Renal cortex interstitium (tissue), 11 donors: ENCODE measurements around the gene JPH4. TPM values are rescaled to one million over a fixed set of nuclear protein-coding genes. Genes with fewer than 3 reads are reported as not detected.
"Not testable (repeated sequence)": the region's sequence is repeated elsewhere in the genome, so short reads cannot be mapped to it uniquely, and the experiment has no call there.

ENCODE experiments used
- DNase-seq, 11 donors: peaks; one replicate each; pipeline ENCODE4 v3.0.0-alpha.2; 2013; ENCODE audit warnings: low read depth in 9 of 11, low spot score in 4 of 11; ENCODE audit errors: extremely low read depth in 1 of 11
- polyA plus RNA-seq, 3 donors: library from polyadenylated mRNA; unstranded; fragments of 120-200 nt; gene quantifications; one replicate each; pipeline ENCODE4 v1.2.1, GENCODE V29; 2013; ENCODE audit not compliant: insufficient read length in 3 of 3

JPH4 gene
- polyA plus RNA-seq, 3 donors = 10.7 to 14.1 (median 11.6) TPM

GRCh38 chr14:23612354-23612732 lies 33.8 kb upstream of the JPH4 start:
- DNase-seq = no peak

- DNase-seq = no peak
Observed at GRCh38 chr14:23610815-23611289, 32.3 kb upstream of the JPH4 start.

GRCh38 chr14:23610090-23610814 lies 31.7 kb upstream of the JPH4 start:
- DNase-seq = no peak

- DNase-seq = not testable (repeated sequence)
Observed at GRCh38 chr14:23609411-23610089, 31.0 kb upstream of the JPH4 start.

GRCh38 chr14:23609001-23609400 lies 30.4 kb upstream of the JPH4 start:
- DNase-seq = no peak

GRCh38 chr14:23608454-23608853 lies 29.9 kb upstream of the JPH4 start:
- no peak for DNase-seq

- DNase-seq = no peak
Observed at GRCh38 chr14:23605931-23606585, 27.5 kb upstream of the JPH4 start.

- no peak for DNase-seq
Observed at GRCh38 chr14:23604675-23605170, 26.1 kb upstream of the JPH4 start.

- DNase-seq = no peak
Observed at GRCh38 chr14:23604148-23604547, 25.6 kb upstream of the JPH4 start.

- DNase-seq = no peak
Observed at GRCh38 chr14:23603103-23603502, 24.5 kb upstream of the JPH4 start.

GRCh38 chr14:23602181-23603095 lies 23.8 kb upstream of the JPH4 start:
- DNase-seq = no peak

GRCh38 chr14:23601845-23602180 lies 23.2 kb upstream of the JPH4 start:
- no peak for DNase-seq

GRCh38 chr14:23601424-23601823 lies 22.8 kb upstream of the JPH4 start:
- DNase-seq = no peak

GRCh38 chr14:23600806-23601205 lies 22.2 kb upstream of the JPH4 start:
- DNase-seq = no peak

GRCh38 chr14:23600322-23600707 lies 21.7 kb upstream of the JPH4 start:
- no peak for DNase-seq

- DNase-seq = not testable (repeated sequence)
Observed at GRCh38 chr14:23594191-23594590, 15.6 kb upstream of the JPH4 start.

- DNase-seq = no peak
Observed at GRCh38 chr14:23590198-23590597, 11.6 kb upstream of the JPH4 start.

GRCh38 chr14:23589606-23590005 lies 11.0 kb upstream of the JPH4 start:
- DNase-seq = no peak
